Raji (cell line): Measurements from ENCODE around the gene SDHAF4.

Source experiments
- POLR2A ChIP-seq: IDR thresholded peaks from 2 replicates; pipeline ENCODE4 v1.6.1; 2011; ENCODE audit warnings: low read depth, low read length, control low read depth; ENCODE audit not compliant: insufficient read depth

Gene SDHAF4

DNA sequence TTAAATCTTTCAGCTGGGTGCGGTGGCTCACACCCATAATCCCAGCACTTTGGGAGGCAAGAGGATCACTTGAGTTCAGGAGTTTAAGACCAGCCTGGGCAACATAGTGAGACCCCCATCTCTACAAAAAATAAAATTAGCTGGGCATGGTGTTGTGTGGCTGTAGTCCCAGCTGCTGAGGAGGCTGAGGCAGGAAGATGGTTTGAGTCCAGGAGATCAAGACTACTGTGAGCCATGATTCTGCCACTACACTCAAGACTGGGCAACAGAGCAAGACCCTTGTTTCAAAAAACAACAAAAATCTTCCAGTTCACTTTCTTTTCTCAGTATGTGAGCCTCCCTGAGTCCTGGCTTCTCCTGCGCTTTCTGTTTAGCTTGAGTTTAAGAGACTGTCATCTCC, 7.9 kb downstream of the SDHAF4 start:
- no peak for TF ChIP-seq POLR2A

DNA sequence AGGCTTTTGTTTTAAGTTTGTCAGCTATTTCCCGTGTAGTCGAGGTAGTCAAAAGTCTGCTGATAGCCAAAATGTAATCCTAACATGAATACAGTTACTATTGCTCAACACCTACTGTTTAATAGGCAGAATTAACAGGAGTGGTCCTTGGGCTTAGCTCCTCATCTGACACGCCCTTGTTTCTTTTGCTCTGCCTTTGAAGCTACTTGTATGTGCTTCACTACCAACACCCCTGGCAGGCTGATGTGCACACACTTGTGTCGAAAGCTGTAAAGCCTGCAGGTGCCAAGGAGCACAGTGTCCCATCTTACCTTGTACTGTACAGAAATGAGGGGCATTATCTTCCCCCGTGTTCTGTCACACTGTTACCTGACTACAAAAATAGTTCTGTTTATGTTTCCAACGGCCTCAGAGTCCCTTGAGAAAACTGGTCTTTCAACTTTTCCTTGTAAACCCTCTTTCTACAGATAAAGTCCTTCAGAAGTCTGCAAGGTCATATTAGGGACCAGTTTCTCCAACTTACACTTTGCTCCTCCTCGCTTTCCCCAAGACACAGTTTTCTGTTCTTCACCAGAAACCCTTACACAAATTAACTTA, 9.3 kb downstream of the SDHAF4 start:
- no peak for TF ChIP-seq POLR2A

DNA sequence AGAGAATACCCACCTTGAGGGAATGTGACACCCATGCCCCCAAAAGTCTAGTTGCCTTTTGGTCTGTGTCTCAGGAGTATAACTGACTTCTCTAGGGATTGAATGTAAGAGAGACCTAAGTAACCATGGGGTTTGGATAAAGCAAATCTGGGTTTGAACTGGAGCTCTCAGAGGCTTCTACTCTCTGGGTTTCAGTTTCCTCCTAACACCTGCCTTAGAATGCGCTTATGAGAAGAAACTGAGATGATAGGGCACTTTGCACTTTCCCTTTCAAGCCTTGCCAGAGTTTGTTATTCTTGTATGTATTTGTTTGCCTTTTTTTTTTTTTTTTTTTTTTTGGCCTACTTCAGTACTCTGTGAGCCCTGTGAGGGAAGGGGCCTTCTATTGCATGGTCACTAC, 19.4 kb downstream of the SDHAF4 start:
- TF ChIP-seq POLR2A = no peak

DNA sequence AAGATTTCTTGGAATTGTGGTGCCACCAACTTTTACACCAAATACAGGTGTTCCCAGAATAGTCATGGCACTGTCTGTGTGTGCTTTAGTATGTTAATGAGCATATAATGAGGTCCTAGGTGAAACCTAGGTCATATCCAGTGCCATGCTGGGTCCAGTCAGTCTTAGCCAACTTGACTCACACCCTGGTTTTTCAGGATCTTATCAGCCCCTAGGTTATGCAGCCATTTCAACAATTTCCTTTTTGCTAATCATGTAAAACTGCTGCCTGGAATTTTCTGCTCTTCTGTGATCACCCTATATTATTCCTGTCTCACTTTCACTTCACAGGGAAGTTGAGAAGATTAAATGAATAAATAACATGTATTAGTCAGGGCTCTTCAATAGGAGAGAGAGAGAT, 23.7 kb downstream of the SDHAF4 start:
- no peak for TF ChIP-seq POLR2A

DNA sequence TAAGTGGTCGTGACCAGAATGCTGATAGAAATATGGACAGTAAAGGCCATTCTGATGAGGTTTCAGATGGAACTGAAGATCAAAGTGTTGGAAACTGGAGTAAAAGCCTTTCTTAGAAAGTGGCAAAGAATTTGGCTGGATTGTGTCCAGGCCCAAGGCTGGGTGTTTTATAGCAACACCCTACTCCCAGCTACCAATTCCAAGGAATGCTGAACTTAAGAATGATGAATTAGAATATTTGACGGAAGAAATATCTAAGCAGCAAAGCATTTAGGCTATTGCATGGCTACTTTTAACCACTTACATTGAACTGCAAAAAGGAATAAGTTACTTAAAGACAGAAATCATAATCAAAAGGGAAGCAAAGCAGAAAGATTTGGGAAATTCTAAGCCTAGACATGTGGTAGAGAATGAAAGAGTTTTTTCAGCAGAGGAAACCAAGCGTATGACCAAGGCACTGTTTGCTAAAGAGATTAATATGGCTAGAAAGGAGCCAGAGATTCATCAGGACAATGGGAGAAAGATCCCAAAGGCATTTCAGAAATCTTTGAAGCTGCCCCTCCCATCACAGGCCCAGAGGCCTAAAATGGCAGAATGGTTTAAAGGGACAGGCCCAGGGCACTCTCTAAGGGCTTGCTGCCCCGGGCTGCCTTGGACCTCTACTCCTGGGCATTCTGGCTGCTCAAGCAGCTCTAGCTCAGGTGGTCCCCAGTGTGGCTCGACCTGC, 25.8 kb downstream of the SDHAF4 start:
- TF ChIP-seq POLR2A = no peak

DNA sequence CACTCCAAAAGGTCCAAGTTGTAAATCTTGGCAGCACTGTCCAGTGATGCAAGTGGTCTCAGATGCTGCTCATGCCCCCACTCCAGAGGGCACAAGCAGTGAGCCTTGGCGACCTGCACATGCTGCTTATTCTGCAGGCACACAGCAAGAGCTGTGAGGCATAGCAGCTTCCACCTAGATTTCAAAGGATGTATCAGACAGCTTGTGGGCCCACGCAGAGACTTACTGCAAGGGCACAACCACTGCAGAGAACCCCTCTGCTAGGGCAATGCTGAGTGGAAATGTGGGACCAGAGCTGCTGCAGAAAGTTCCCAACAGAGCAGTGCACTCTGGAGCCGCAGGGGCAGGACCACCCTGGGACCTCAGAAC, 26.4 kb downstream of the SDHAF4 start:
- TF ChIP-seq POLR2A = no peak

DNA sequence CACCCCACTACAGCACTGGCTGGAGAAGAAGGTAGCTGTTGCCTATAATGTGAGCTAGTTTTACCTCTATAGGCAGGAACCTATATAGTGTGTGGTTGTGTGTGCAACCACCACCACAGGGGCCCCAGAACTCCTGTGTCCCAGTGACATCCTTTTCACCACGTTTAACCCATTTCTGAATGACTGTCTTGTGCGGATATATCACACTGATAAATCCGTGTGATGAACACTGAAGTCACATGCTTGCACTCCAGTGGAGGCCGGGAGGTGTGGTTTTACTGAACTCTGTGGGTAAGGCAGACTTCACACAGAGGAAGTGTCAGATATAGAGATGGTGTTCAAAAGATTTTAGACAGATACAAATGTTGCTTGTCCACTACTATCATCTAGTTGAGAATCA, 32.5 kb downstream of the SDHAF4 start:
- no peak for TF ChIP-seq POLR2A

DNA sequence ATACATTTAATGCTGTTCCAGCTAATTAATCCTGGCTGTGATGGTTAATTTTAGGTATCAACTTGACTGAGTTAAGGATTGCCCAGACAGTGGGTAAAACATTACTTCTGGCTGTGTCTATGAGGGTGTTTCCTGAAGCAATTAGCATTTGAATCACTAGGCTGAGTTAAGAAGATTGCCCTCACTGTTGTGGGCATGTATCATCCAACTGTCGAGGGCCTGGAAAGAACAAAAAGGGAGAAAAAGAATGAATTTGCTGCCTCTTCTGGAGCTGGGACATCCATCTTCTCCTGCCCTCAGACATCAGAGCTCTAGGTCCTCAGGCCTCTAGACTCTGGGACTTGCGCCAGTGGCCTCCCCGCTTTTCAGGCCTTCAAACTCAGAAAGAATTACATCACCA, 34.3 kb downstream of the SDHAF4 start:
- TF ChIP-seq POLR2A = no peak

DNA sequence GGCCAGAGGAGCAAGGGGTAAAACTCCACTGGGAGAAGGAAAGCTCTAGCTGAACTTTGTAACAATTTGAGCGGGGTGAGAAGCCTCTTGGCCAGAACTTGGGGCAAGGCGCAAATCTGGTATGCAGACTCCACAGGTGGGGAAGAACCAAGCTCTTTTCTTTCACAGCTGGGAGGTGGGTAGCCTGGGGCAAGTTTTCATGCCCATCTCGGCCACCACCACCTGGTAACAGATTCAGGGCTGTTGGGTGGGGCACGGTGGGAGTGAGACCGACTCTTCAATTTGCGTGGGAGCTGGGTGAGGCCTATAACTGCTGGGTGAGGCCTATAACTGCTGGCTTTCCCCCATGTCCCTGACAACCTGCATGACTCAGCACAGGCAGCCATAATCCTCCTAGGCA, 37.5 kb downstream of the SDHAF4 start:
- TF ChIP-seq POLR2A = no peak

DNA sequence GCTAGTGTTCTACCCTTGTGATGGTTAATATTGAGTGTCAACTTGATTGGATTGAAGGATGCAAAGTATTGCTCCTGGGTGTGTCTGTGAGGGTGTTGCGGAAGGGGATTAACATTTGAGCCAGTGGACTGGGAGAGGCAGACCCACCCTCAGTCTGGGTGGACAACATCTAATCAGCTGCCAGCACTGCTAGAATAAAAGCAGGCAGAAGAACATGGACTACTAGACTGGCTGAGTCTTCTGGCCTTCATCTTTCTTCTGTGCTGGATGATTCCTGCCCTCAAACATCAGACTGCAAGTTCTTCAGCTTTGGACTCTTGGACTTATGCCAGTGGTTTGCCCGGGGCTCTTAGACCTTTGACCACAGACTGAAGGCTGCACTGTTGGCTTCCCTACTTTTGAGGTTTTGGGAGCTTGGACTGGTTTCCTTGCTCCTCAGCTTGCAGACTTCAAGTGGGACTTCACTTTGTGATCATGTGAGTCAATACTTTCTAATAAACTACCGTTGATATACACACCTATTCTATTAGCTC, 50.1 kb downstream of the SDHAF4 start:
- TF ChIP-seq POLR2A = no peak

DNA sequence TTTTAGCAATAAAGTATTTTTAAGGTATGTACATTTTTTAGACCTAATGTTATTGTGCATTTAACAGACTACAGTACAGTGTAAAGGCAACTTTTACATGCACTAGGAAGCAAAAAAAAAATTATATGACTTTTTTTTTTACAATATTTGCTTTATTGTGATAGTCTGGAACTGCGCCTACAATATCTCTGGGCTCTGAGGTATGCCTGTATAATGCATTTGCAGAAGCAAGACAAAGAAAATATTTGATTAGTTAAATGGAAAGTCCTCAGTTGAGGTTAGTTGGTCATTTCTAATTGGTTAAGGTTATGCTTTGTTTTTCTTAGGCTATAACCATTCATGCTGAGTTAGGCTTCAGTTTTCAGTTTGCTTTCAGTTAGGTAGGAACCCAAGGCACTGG, 54.0 kb downstream of the SDHAF4 start:
- TF ChIP-seq POLR2A = no peak

DNA sequence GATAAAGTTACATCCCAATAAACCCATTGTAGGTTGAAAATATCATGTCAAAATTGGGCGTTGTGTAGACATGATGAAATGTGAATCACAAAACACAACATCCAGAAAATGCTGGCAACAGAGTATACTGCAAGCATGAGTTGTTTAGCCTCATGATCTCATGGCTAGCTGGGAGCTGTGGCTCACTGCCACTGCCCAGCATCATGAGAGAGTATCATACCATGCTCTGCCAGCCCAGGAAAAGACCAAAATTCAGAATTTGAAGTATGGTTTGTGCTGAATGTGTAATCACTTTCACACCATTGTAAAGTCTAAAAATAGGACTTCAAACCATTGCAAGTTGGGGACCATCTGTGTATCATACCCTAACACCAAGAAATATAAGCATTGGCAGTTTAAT, 55.7 kb downstream of the SDHAF4 start:
- TF ChIP-seq POLR2A = no peak

DNA sequence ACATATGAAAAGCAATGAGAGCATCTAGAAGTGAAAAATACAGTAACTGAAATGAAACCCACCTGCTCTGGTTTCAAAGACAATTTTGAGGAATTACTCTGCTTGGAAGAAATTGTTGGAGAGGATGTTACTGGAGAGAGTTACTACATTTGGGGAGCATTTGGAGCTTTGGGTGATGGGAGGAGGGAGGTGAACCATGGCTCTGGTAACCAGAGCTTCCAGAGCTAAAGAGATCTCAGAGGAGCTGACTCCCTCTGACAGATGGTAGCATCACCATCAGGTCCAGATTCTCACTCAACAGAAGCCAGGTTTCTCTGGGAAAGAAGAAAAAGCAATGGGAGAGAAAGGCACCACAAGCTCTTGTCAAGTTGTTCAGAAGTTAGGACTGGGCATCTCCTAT, 58.7 kb downstream of the SDHAF4 start:
- no peak for TF ChIP-seq POLR2A

DNA sequence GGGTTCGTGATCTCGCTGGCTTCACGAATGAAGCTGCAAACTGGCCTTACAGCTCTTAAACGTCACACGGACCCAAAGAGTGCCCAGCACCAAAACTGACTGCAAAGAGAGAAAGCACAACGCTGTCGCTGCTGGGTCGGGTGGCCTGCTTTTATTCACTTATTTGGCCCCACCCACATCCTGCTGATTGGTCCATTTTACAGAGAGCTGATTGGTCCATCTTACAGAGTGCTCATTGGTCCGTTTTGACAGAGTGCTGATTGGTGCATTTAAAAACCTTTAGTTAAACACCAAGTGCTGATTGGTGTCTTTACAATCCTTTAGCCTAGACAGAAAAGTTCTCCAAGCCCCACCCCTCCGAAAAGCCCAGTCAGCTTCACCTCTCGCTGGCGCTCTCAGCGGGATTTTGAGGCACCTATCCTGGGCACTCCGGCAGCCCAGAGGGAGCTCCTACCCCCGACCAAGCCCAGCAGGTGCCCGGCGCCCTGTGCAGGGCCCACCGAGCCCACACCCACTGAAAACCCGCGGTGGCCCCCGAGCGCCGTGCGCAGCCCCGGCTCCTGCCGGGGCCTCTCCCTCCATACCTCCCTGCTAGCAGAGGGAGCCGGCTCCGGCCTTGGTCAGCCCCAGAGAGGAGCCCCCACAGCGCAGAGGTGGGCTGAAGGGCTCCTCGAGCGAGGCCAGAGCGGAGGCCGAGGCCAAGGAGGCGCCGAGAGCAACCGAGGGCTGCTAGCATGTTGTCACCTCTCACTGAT, 60.9 kb downstream of the SDHAF4 start:
- TF ChIP-seq POLR2A = no peak

DNA sequence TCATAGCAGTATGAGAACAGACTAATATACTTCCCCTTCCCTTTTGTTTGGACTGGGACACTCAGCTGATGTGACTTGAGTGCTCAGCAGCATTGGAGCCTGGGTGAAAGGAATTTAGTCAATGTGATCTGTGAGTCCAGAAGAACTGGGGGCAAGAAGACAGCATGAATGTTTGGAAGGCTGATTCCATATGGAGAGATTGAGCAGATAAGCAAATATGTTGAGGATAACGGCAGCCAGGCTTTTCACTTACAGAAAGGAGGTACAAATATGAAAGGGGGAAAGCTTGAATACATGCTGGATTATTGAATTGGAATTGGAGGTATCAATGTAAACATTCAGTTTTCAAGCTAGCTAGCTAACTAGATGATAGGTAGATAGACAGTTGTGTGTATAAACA, 63.2 kb downstream of the SDHAF4 start:
- TF ChIP-seq POLR2A = no peak

DNA sequence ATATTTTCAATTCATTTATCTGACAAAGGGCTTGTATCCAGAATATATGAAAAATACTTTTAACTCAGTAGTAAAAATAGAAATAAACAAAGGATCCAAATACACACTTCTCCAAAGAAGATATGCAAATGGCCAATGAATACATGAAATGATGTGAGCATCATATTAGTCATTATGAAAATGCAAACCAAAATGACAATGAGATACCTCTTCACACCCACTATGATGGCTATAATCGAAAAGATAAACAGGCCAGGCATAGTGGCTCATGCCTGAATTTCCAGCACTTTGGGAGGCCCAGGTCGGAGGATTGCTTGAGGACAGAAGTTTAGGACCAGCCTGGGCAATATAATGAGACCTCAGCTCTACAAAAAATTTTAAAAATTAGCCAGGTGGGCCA, 67.1 kb downstream of the SDHAF4 start:
- no peak for TF ChIP-seq POLR2A
